SW 1271 (cell line): ENCODE data around the gene THAP7.
"Not testable (repeated sequence)": the region's sequence is repeated elsewhere in the genome, so short reads cannot be mapped to it uniquely, and the experiment has no call there.

ENCODE experiments used
- DNase-seq, 2 experiments: peaks; one replicate each; lab custom pipeline; 2025; lab: John Stamatoyannopoulos, UW

THAP7 gene

DNA sequence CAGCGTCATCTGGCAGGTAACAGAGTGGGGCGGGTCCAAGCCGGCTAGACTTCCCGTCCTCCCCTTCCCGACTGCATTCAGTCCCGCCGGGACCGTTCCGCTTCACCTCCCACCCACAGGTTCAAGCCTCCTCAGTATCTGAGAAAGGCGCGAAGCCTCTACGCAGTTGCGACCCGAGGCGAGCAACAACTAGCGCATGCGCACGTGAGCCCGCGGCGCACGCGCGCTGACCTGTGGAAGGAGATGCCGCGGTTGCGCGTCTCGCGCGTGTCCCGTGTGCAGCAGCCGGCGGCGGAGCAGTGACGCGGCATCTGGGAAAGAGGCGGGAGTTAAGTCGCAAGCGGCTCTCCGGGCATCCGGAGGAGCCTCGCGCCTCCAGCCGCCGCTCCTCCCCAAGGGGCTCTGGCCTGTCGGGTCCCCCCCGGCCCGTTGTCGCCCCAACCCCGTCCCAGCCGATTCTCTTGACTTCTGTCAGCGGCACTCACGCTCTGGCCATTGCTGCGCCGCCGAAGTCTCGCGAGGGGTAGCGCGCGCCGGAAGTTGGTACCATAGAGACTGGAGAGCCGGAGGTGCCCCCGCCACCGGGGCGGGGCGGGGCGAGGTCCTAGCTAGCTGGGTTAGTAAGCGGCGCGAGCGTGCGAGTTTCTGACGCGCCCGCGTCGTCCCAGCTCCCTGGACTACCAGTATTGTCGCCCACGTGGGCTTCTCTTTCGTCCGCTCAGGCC lies at the start of gene THAP7:
TSS of gene THAP7 (minus strand) at position 518 of the 725 bp plus-strand sequence. CDS start at position 311, 207 bp downstream.
- DNase-seq: peak; percentile 72 to 88

DNA sequence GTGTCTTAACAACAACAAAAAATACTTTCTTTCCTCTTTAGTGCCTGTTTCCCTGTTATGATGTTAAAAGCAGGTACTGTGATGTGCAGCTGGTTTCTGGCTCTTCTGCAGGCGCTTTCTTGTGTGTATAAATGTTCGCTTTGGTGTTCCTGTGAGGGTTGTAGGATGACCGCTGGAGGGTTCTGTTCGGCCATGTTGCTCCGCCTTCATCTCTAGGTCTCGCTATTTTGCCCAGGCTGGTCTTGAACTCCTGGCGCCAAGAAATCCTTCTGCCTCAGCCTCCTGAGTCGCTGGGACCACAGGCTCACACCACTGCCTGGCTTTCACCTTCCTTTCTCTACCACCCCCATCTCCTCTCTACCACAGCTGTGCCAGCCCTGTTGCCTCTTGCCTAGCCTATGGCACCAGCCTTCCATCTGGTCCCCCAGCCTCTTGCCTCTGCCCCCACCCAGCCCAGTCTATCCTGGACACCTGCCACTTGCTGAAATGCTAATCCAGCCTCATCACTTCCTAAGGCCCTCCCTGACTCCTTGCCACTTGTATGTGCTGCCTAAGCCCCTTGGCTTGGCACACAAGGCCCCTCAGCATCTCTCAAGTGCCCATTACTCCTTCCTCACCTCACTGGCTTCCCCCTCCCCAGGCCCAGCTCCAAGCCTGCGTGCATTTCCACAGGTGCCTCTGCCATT lies 49.4 kb upstream of the THAP7 start:
- DNase-seq: no peak

GRCh38 chr22:21048965-21049364 lies 47.0 kb upstream of the THAP7 start:
- DNase-seq: not testable (repeated sequence)

DNA sequence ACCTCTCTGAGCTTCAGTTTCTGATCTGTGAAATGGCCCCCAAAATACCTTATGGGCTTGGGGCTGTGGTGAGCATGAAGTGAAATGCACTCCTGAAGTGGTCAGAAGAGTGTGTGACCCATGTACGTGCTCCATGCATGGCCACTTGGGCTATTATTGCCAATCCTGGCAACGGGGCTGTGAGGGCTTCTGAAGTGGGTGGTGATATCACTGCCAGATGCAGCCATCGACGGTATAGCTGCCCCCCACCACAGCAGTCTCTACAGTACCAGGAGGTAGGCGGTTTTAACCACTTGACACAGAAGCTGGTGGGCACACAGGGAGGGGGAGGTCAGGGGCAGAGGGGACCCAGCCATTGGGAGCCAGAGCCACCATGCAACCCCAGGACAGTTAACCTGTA lies 46.5 kb upstream of the THAP7 start:
- not testable (repeated sequence) for DNase-seq

DNA sequence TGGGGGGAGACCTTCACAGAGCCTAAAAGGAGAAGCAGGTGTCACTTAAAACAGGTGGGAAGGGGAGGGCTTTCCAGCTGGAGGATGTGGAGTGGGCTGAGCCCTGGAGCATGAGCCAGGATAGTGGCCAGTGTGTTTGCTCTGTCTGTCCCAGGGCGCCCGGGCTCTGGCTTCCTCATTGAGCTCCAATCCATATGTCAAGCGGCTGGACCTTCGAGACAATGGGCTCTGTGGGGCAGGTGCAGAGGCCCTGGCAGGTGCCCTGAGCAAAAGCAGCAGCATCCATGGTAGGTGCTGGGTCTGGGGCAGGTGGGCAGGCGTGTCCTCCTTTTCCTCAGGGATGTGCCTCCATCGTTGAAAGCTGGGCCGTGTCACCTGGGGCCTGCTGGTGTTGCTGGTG lies 45.8 kb upstream of the THAP7 start:
- no peak for DNase-seq

DNA sequence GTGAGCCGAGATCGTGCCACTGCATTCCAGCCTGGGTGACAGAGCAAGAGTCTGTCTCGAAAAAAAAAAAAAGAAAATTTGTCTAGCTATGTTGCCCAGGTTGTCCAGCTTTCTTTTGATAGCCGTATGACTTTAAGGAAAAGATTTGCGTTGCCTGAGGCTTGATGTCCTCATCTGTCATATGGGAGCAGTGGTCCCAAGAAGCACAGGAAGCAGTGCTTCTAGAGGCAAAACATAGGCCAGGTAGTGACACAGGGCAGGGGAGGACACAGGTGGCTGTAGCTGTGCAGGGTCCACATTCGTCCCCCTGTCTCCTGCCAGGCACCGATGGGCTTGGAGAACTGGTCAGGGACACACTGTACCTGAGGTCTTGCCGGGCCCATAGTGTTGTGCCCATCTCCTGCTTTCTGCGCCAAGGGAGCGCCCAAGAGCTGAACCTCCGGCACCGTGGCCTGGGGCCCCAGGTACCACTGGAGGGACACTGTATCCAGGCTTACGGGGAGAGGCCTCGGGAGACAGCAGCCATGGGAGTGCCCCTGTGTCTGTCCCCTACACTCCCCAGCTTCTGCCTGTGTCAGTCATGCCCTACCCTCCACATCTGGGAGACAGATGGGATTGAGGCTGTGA lies 45.2 kb upstream of the THAP7 start:
- DNase-seq: no peak

DNA sequence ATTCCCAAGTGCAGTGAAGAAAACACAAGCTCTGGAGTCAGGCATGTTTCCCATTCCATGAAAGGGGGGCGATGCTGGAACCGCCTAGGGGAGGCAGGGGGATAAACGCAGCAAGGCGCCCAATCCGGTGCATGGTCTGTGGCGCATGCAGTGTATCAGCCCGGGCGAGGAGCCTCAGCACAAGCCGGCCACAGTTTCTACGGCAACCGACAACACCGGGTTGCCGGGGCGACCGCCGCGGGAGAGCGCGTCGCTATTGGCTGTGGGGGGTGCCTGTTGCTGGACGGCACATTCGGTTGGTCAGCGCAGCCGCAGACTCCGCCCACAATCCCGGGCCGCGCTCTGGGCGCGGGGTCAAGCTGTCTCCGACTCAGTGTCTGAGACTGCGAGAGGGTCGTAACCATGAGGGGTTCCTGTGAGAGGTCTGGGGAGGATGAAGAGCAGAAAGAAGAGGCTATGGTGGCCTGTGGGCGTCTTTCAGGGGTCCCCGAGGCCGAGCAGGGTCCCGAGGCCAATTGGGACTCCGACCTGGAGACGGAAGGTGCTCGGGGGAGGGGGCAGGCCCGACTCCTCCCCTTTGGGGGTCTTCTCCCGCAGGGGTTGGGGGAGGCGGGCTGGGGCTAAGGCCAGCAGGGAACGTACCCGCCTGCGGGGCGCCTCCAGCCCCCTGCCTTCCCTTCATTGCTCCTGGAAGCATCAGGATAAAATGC lies 43.8 kb upstream of the THAP7 start, which contains the start of gene LRRC74B:
TSS of gene LRRC74B (plus strand) at position 362 of the 710 bp plus-strand sequence. CDS start at position 403, 41 bp downstream.
- DNase-seq: peak in 1 of 2 experiments; percentile 43

DNA sequence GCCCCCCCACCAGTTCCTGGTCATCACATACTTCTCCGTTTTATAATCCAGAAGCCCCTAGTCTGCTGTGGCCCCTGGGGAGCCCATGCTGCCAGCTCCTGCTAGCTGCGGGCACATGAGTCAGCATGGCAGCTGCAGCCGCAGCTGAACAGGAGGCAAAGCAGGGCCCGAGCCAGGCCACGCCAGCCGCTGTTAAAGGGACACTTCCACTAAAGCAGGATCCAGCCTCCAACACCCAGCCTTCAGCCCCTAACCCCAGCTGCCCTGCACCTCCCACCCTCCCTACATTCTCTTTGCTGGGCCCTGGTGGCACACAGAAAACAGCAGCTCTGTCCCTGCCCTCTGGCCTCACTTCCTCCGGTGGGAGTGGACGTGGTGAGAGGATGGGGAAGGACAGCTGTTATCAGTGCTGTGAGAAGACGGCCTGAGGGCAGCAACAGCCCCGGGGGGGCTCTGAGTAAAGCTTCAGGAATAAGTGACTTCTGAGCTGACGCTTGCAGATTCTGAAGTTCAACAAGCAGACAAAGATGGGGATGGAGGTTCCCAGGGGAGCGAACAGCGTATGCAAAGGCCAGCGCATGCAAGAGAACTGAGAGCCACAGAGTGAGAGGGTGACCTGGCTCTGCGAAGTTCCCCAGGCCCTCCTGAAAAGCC lies 43.1 kb upstream of the THAP7 start:
- DNase-seq: no peak

GRCh38 chr22:21043860-21044535 lies 42.1 kb upstream of the THAP7 start:
- no peak for DNase-seq

DNA sequence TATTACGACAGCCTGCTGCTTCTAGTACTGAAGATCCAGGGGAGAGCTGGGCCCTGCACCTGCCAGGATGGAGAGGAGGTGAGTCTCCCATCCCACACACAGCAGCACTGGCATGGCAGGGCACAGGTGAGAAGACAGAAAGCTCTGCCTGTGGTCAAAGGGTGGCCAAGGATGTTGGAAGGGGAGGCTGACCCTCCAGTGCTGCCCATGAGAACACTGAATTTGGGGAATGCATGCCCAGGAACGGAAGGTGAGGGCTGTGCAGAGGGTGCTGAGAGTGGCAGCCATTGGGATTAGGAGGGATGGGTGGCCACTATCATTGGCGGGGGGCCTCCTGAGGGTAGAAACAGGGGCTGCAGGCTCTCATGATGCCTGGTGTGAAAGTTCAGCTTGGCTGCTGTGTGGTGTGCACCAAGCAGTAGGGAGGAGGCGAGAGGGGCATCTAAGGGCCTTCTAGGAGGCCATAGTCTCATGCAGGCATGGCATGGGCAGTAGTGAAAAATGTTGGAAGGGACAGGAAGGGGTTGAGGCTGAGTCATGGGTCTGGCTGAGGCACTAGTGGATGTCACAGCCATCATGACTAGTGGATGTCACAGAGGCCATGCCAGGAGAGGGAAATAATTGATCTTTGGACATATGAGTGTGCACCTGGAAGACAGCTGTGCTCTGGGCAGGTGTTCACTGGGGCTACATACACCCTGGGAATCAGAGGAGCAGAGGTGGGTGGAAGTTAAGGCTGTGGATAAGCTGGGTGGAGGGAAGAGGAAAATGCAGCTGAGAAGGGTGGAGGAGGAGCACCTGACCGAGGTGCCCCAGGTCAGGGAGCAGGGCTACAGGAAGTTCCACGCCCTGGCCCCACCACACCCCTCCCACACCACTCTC lies 41.3 kb upstream of the THAP7 start:
- DNase-seq: no peak

DNA sequence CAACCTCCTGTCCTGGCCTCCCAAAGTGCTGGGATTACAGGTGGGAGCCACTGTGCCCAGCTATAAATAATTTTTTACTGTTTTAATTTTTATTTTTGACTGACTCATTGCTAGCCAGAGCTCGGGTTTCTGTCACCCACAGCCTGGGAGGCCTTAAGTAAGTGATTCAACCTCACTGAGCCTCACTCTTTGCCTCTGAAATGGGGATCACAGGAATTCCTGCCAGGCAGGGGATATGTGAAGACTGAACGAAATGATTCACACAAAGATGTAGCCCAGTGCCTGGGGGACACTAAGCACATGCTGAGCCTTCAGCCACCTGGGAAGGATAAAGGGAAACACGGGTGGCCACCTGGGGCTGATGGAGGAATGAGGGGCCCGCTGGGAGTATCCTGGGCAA lies 40.0 kb upstream of the THAP7 start:
- no peak for DNase-seq

GRCh38 chr22:21039158-21039557 lies 37.2 kb upstream of the THAP7 start:
- not testable (repeated sequence) for DNase-seq

DNA sequence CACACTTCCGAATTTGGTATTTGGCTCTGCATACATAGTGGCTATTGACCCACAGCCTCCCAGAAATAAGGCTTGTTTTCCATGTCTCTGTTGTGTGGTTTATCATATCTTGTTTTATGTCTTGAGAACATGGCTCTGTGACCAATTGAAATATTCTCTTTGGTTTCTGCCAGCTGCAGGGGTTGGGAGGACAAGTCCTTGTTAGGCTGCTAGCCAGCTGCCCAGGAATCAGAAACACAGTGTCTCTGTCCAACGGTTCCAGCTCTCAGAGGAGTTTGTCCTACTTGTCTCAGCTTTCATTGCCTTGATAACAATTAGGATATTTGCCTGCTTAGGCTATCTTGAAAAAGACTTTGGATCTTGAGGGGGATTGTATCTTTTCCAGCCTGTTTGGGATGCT lies 36.5 kb upstream of the THAP7 start:
- DNase-seq: no peak

DNA sequence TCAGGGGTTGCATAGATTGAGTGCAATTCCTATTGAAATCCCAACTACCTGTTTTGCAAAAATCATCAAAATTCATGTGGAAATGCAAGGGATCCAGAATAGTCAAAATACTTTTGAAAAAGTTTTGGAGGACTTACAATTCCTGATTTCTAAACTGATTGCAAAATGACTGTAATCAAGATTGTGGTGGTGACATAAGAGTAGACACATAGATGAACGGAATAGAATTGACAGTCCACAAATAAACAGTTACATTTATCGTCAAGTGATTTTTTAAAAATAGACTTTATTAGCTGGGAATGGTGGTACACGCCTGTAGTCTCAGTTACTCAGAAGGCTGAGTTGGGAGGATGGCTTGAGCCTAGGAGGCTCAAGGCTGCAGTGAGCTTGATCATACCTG lies 33.1 kb upstream of the THAP7 start:
- no peak for DNase-seq

GRCh38 chr22:21033895-21034294 lies 32.0 kb upstream of the THAP7 start:
- no peak for DNase-seq

DNA sequence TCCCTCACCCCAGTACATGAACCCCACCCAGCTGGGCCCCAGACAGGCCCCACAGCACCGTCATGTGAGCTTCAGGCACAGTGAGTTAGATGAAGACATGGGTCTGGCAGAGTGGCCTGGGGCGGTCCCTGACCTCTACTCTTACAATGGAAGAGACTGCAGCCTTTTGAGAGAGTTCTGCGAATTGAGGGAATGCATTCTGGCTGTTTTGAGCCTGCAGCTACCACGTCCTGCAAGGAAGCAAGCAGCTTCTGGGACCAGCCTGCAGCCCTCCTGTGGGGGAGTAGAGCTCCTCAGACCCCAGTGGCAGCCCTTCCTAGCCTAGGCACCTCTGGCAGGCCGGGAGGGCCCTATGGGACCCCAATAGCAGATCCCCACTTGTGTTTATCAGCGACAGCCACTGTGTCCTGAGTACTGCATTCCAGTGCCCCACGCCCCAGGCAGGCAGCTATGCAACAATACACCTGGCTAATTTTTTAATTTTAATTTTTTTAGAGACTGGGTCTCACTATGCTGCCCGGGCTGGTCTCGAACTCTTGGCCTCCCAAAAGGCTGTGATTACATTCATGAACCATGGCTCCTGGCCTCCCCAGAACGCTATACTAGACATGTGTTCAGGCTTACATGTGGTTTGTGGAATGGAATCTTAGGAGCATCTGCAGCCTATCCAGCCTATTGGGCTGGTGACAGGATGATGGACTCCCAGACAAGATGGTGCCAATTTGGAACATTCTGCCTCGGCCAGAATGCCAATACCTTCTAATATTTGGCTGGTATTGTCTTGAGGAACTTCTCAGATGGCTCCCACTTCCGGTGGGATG lies 31.2 kb upstream of the THAP7 start:
- no peak for DNase-seq

DNA sequence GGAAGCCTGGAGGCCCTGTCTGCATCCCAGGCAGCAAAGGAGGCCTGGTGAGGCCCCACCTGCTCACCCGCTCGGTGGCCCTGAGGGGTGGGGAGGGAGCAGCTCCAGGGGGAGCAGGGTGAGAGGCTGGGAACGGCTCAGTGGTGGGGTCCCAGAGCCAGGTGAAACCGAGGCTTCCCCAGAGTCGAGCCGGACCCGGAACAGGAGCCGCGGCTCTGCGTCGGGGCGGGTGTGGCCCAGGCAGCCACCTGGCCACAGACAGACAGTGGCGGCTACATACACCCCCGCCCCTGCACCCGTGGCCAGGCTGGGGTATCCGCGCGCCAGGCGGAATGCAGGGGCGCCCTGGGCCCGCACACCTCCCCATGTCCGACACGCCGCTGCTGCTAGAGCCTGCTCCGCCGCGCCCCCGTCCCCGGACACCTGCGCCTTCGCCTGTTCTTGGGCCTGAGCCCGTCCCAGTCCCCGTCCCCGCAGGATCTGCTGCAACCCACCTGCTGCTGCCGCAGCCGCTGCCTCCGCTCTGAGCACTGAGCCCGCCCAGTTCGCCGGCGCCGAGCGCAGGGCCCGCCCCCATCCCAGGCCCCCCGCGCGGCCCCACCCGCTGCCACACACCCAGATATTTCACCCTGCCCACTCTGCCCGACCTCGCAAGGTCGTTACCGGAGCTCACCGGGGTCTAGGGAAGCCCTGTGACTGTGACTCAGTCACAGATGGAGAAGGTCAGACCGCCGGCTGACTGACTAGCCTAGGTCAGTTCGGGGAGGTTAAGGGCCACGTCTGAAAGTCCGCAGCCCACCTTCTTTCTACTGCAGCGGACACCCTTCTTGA lies 30.3 kb upstream of the THAP7 start, which contains the start of gene SLC7A4:
TSS of gene SLC7A4 (minus strand) at position 525 of the 831 bp plus-strand sequence. CDS start 749 bp downstream, outside the sequence.
- DNase-seq: no peak

DNA sequence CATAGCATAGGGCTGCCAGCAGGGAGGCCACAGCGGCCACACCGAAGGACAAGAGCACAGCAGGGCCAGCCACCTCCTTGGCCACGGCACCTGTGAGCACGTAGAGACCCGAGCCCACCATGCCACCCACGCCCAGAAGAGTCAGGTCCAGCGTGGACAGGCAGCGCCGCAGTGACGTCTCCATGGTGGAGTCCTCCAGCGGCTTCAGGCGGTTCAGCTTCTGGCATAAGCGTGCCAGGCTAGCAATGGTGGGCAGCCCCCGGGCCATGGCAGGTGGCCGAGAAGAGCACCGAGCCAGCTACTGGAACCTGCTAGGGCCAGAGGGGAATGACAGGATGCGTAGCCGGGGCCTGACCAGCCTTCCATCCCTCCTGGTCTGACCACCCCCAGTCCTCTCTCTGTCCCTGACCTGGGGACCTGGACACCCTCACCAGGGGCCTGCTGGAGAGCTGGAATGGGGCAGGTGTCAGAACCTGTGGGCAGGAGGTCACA lies 29.7 kb upstream of the THAP7 start:
- DNase-seq: no peak
